ENCODE data around the gene GADL1. TPM values are rescaled to one million over a fixed set of nuclear protein-coding genes. Genes with fewer than 3 reads are reported as not detected.

The GADL1 gene
- total RNA-seq, 1 donor from 2014 or later, result not detected

DNA sequence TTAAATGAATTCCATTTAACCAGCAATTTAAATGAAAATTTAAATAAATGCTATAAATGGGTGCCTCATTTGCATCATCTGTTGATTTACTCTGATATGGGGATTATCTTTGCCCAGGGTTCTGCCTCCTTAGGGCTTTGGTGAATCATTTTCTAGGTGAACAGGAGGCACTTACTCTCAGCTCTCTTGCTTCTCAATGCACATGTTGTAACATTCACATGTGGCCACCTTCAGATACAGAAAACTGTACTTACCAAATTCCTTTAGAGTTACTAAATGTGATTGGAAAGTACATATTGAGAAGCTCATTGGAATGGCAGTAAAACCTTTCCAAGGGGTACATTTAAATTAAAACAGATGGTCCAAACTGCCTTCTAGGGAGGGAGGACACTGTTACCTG, 20.8 kb downstream of the GADL1 start:
- Histone ChIP-seq H3K4me3 (no peak overlapping the region), H3K9me3 (no peaks in the 10 kb centered on the region), H3K36me3 (no peaks in the 10 kb centered on the region), H3K4me1 (no peaks in the 10 kb centered on the region), H3K27ac (no peak overlapping the region), H3K27me3 (no peaks in the 10 kb centered on the region)
- intact Hi-C loops (cut with DNase I), result no loop called here
- no peak for ATAC-seq
- DNase-seq, result no peak
- TF ChIP-seq, protein P1, sequence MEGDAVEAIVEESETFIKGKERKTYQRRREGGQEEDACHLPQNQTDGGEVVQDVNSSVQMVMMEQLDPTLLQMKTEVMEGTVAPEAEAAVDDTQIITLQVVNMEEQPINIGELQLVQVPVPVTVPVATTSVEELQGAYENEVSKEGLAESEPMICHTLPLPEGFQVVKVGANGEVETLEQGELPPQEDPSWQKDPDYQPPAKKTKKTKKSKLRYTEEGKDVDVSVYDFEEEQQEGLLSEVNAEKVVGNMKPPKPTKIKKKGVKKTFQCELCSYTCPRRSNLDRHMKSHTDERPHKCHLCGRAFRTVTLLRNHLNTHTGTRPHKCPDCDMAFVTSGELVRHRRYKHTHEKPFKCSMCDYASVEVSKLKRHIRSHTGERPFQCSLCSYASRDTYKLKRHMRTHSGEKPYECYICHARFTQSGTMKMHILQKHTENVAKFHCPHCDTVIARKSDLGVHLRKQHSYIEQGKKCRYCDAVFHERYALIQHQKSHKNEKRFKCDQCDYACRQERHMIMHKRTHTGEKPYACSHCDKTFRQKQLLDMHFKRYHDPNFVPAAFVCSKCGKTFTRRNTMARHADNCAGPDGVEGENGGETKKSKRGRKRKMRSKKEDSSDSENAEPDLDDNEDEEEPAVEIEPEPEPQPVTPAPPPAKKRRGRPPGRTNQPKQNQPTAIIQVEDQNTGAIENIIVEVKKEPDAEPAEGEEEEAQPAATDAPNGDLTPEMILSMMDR (IDR thresholded peaks at IDR 0.05), result no peak

DNA sequence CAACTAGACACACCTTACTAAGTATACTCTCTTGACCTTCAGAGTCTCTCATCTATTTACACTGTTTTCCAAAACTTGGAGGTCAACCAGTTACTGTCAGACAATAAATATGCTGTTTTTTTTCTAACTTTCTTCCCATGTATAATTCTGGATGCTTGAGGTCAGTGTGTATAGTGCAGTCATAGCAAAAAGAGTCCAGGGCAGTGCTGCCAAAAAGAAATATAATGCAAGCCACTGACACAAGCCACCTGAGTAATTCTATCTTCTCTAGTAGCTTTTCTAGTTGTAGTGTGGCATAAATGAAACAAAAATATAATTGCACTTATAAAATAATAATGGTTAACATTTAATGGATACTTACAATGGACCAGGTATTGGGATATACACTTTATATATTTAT, 21.6 kb downstream of the GADL1 start:
- no peaks in the 10 kb centered on the region for H3K4me1 ChIP-seq
- no peak overlapping the region for H3K4me3 ChIP-seq
- TF ChIP-seq, protein P1 (IDR thresholded peaks at IDR 0.05), result no peak
- no peak for DNase-seq
- no peaks in the 10 kb centered on the region for H3K9me3 ChIP-seq
- intact Hi-C loops (cut with DNase I), result no loop called here
- H3K36me3 ChIP-seq, result no peaks in the 10 kb centered on the region
- no peaks in the 10 kb centered on the region for H3K27me3 ChIP-seq
- no peak for ATAC-seq
- no peak overlapping the region for H3K27ac ChIP-seq

DNA sequence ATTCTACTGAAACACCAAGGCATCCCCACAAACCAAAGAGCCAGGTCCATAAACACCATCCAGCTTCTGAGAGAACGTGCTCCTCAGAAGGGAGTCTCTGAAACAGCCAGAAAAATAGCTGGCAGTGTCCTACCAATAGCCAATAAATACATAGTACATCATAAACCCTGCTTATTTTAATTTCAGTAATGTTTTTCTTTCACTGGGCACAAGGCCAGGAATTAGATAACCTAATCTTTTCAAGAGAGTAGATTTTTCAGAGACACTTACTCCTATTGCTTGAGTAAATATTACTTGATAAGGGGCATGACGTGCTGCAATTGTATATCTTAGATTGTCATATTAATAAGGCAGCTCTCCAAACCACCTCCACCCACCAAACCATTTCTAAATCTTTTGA, 22.7 kb downstream of the GADL1 start:
- TF ChIP-seq, protein P1 (IDR thresholded peaks at IDR 0.05), result no peak
- ATAC-seq (no peak), DNase-seq (no peak)
- no peaks in the 10 kb centered on the region for H3K36me3 ChIP-seq
- H3K4me3 ChIP-seq, result no peak overlapping the region
- no peaks in the 10 kb centered on the region for H3K27me3 ChIP-seq
- intact Hi-C loops (cut with DNase I), result no loop called here
- no peaks in the 10 kb centered on the region for H3K9me3 ChIP-seq
- no peak overlapping the region for H3K27ac ChIP-seq
- H3K4me1 ChIP-seq, result no peaks in the 10 kb centered on the region

DNA sequence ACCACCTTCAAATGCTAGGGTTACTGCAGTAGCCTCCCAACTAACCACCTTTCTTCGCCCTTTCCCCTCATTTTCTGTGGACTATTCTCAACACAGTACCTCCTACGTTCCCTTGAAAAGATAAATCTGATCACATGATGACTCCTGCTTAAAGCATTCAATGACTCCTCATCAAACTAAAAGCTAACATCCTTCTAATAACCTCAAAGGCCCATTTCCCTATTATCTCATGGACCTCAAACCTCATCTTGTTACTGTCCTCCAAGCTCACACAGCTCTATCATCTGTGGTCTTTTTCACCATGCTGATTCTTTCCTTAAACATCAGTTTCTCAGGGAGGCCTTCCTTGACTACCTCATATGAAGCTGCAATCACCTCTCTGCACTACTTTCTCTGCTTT, 29.6 kb downstream of the GADL1 start:
- DNase-seq, result no peak
- no peak for ATAC-seq
- TF ChIP-seq, protein P1 (IDR thresholded peaks at IDR 0.05), result no peak
- Histone ChIP-seq H3K27me3 (no peaks in the 10 kb centered on the region), H3K27ac (no peak overlapping the region), H3K9me3 (no peaks in the 10 kb centered on the region), H3K4me1 (no peaks in the 10 kb centered on the region), H3K4me3 (no peak overlapping the region), H3K36me3 (no peaks in the 10 kb centered on the region)
- intact Hi-C loops (cut with DNase I), result no loop called here

DNA sequence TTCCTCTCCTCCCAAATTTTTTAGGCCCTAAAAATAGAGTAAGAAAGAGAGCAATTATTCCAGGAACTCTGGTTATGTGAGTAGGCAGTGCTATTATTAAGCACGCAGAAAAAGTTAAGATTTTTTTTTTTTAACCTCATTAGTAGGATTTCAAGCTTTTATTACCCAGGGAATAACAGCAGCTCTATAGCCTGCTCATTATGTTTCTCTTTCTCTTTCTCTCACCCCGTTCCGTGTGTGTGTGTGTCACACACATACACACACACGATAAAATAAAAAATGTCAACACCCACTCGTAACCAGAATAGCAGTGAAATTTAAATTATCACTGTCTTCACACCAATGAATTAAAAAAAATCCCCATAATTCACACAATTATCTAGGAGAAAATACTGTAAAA, 30.3 kb downstream of the GADL1 start:
- H3K27me3 ChIP-seq, result no peaks in the 10 kb centered on the region
- no peak overlapping the region for H3K4me3 ChIP-seq
- no peaks in the 10 kb centered on the region for H3K9me3 ChIP-seq
- H3K4me1 ChIP-seq, result no peaks in the 10 kb centered on the region
- ATAC-seq (no peak), DNase-seq (no peak)
- H3K36me3 ChIP-seq, result no peaks in the 10 kb centered on the region
- no peak overlapping the region for H3K27ac ChIP-seq
- intact Hi-C loops (cut with DNase I), result no loop called here
- TF ChIP-seq, protein P1 (IDR thresholded peaks at IDR 0.05), result no peak

DNA sequence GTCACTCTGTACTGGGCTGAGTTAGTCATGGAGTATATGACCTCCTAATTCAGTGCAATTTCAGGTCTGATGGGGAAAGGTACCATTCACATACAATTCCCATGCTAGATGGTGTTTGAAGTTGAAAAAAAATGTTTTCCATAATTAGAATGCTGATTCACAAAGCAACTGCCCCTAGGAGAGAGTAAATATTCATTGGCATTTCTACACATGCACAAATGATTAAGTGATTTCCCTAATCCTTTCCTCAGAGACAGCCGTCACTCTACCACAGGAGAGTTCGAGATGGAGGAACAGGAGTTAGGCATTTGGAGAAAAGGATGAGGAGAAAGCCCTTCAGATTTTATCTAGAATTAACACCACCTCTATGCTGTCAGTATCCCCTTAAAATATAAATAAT, 32.5 kb downstream of the GADL1 start:
- no peaks in the 10 kb centered on the region for H3K4me1 ChIP-seq
- H3K9me3 ChIP-seq, result no peaks in the 10 kb centered on the region
- intact Hi-C loops (cut with DNase I), result no loop called here
- ATAC-seq, result no peak
- H3K4me3 ChIP-seq, result no peak overlapping the region
- DNase-seq, result no peak
- no peak overlapping the region for H3K27ac ChIP-seq
- TF ChIP-seq, protein P1 (IDR thresholded peaks at IDR 0.05), result no peak
- no peaks in the 10 kb centered on the region for H3K36me3 ChIP-seq
- no peaks in the 10 kb centered on the region for H3K27me3 ChIP-seq
